NCI-H1417 (cell line): Measurements from ENCODE around the gene FOXN1.
"Not testable (repeated sequence)": the region's sequence is repeated elsewhere in the genome, so short reads cannot be mapped to it uniquely, and the experiment has no call there.

Experiments used
- DNase-seq, 3 experiments: peaks; one replicate each; lab custom pipeline; 2025; lab: John Stamatoyannopoulos, UW

The FOXN1 gene

DNA sequence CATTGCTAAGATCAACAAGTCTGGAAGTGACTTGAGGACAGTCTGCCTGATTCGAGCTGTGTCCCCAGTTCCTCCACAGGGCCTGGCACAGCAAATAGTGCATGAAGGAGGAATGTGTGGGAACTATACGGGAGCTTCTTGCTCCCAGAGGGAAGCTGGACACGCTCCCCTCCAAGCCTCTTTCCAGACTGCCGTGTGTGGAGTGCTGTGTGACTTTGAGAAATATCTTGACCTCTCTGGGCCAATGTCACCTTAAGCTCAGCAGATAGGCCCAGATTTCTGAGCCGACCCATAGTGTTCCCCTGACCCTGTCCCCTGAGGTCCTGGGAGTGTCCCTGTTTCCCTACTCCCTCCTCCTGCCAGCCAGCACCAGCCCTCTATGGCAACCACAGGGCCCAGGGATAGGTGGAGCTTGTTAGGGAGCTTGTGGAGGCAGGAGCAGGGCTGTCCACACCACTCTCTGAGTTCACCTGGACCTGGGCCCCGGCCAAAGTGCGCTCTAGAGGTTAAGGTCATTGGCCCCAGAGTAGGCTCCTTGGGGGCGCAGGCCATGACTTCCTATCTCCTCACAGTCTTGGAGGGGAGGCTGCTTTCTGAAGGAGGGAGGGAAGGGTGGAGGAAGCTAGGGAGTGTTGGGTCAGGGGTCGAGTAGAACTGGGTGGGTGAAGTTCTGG, 6.3 kb upstream of the FOXN1 start:
- no peak for DNase-seq

- DNase-seq: peak; percentile 31 to 60 (median 51)
Measured at GRCh38 chr17:28500712-28501379, 5.3 kb upstream of the FOXN1 start.

DNA sequence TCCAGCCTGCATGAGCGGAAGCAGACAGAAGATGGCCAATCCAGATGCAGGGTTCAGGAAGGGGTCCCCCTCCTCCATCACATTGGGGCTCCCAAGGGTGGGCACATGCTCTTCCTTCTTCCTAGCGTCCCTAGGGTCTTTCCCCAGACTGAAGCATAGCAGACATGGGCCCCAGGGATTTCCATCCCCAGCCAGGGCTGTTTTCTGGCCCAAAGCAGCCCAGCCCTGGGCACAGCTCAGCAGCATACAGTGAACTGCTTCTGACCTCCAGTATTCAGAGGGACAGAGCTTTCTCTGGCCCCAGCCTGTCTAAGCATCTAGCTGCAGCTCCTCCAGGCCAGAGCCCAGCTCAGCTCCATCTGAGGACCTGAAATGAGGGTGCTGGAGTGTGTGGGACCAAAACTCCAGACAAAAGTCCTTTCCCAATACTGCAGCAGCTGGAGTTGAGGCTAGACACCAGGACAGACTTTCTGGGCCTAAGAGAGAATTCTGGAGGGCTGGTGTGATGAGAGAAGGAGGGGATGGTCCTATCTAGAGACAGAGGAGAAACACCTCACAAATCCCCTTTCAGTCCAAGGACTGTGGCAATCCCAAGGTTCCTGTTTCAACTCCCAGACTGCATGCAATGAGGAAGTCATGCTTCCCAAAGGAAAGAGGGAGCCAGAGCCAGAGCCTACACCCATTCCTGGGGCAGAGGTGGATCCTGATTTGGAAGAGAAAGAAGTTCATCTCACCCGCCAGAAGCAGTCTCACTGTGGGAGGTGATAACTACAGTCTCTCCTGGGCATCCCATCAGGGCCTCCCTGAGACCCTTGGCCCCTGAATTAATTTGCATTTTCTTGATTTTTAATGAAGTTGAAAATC, 4.5 kb upstream of the FOXN1 start:
- no peak for DNase-seq

- no peak for DNase-seq
Measured at GRCh38 chr17:28503420-28503819, 2.7 kb upstream of the FOXN1 start.

DNA sequence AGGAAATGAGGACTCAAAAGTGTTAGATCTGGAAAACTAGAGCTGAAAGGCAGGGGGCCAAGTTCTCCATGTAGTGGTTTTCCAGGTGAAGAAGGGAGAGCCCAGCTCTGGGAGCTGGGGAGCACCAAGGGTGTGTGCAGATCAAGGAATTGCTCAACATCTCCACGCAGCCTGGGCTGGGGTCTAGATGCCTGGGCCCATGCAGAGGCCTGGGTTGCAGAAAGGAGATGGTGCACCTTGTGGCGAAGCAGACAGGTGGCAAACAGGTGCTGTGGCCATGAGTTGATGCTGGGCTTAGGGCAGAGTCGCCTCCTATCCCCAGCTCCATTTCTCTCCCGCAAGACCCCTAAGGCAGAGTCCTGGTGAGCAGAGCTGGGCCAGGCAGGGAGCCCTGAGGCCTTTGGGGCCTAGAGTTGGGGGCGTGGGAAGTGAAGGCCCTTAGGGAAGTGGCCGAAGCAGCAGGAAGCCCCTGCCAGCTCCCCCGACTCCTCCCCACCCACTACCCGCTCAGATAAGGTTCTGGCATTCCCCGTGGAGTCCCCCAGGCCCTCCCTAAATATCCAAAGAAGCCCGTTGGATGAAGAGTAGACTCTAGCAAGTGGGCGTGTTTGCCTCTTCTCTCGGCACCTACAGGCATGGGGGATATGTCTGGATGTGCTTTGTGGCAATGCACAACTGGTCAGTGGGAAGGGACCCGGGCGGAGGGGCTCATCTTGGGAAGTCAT, 777 bp downstream of the FOXN1 start:
- DNase-seq: no peak

- peak in 1 of 3 experiments; percentile 26 for DNase-seq
Measured at GRCh38 chr17:28507567-28508203, 1.5 kb downstream of the FOXN1 start.

DNA sequence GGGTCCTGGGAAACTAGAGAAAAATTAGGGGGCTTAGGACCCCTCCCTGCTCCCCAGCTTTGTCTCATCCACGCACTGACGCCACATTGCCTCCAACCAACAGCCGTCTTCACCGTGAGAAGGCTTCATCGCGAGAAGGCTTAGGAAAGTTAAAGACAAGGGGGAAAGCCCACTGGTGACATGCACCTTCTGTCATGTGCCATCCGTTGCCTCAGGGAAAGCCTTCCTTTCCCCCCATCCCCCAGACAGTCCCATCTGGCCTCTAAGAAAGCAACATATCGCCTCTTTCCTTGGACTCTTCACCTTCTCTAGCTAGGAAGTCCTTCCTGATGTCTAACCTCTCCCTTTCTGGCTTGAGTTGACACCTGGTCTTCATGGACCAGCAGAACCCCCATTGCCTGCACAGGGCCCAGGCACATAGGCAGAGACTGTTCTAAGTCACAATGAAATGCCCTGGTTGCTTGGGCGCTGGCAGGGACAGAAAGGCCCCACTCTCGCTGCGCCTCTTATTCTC, 2.1 kb downstream of the FOXN1 start:
- no peak for DNase-seq

GRCh38 chr17:28509789-28510188, 3.6 kb downstream of the FOXN1 start:
- DNase-seq: no peak

- DNase-seq: no peak
Measured at GRCh38 chr17:28511858-28512461, 5.8 kb downstream of the FOXN1 start.

GRCh38 chr17:28513476-28513875, 7.3 kb downstream of the FOXN1 start:
- no peak for DNase-seq

- peak in 1 of 3 experiments; percentile 30 for DNase-seq
Measured at GRCh38 chr17:28514561-28515002, 8.4 kb downstream of the FOXN1 start.

DNA sequence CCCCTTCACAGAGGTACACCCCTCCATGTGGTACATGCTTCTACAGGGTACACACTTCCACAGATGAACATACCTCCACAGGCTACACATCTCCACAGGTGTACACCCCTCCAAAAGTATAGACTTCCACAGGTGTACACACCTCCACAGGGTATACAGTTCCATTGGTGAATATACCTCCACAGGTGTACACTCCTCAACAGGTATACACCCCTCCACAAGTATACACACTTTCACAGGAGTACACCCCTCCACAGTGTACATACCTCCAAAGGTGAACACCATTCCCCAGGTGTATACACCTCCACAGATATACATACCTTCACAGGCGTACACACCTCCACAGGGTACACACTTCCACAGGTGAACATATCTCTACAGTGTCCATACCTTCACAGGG, 9.4 kb downstream of the FOXN1 start:
- DNase-seq: no peak

DNA sequence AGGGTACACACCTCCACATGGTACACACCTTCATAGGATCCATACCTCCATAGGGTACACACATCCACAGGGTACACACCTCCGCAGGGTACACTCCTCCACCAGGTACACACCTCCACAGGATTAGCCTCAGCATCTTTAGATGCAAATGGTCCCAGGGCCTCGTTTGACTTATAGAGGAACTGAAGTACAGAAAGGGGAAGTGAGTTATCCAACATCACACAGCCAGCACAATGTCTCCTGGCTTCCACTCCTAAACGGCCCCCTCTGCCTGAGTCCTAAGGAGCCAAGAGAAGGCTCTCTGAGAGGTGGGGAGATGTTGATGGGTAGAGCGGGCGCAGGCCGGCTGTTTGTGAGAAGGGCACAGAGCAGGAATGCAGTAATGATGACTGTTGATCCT, 12.0 kb downstream of the FOXN1 start:
- DNase-seq: no peak

DNA sequence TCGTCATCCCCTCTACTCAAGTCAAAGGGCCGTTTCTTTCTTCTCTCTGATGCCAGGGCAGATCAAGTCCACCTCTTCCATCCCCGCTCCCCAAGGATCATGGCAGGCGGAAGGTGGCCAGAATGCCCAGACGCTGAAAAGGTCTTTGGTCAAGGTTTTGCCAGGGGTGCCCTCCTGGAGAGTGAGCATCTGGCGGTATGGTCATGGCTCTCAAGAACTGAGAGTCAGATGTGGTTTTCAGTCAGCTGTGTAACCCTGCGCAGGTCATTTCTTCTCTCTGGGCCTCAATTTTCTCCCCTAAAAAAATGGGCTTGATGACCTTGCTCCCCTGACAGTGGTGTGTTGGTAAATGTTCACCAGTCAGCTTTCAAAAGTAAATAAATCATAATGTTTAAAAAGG, 12.4 kb downstream of the FOXN1 start:
- DNase-seq: no peak

DNA sequence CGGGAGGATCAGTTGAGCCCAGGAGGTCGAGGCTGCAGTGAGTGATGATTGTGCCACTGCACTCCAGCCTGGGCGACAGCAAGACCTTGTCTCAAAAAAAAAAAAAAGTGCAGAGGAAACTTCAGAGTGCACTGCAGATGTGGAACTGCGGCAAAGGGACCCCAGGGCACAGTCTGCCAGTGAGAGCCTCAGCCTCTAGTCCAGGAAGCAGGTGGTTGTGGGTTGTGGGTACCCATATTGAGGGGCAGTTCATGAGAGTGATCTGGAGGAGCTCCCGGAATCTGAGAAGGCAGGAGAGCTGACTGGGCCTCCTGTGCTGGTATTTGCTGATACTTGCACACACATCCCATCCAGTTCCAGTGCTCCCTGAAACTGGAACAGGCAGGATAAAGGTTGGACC, 13.1 kb downstream of the FOXN1 start:
- no peak for DNase-seq

- DNase-seq: no peak
Measured at GRCh38 chr17:28520687-28521086, 14.5 kb downstream of the FOXN1 start.

- DNase-seq: peak in 1 of 3 experiments; percentile 71
Measured at GRCh38 chr17:28521311-28522085, 15.3 kb downstream of the FOXN1 start.

DNA sequence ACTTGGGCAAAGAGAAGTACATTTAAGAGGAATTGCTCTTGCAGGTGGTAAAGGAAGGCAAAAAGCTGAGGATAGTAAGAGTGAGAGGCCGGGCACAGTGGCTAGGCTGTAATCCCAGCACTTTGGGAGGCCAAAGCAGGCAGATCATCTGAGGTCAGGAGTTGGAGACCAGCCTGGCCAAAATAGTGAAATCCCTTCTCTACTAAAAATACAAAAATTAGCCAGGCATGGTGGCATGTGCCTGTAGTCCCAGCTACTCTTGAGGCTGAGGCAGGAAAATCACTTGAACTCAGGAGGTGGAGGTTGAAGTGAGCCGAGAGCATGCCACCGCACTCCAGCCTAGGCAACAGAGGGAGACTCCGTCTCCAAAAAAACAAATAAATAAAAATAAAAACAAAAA, 16.1 kb downstream of the FOXN1 start:
- DNase-seq: not testable (repeated sequence)

GRCh38 chr17:28523186-28523585, 17.0 kb downstream of the FOXN1 start:
- no peak for DNase-seq

DNA sequence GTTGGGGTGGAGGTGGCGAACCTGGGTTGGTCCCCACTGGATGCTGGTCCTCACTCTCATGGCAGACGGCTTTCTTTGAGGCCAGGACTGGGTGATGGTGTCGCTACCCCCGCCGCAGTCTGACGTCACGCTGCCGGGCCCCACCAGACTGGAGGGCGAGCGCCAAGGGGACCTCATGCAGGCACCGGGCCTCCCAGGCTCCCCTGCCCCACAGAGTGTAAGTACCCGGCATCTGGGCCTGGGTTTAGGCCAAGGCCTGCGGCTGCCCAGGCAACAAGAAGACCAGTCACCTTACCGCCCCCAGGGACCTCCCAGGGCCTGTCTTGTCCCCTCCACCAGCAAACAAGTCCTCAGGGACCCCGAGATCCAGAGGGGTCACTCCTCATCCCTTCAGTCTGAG, 17.7 kb downstream of the FOXN1 start:
- no peak for DNase-seq
